ENCODE measurements around the gene ISLR2.
"Not testable (repeated sequence)": the region's sequence is repeated elsewhere in the genome, so short reads cannot be mapped to it uniquely, and the experiment has no call there.

Gene ISLR2

DNA sequence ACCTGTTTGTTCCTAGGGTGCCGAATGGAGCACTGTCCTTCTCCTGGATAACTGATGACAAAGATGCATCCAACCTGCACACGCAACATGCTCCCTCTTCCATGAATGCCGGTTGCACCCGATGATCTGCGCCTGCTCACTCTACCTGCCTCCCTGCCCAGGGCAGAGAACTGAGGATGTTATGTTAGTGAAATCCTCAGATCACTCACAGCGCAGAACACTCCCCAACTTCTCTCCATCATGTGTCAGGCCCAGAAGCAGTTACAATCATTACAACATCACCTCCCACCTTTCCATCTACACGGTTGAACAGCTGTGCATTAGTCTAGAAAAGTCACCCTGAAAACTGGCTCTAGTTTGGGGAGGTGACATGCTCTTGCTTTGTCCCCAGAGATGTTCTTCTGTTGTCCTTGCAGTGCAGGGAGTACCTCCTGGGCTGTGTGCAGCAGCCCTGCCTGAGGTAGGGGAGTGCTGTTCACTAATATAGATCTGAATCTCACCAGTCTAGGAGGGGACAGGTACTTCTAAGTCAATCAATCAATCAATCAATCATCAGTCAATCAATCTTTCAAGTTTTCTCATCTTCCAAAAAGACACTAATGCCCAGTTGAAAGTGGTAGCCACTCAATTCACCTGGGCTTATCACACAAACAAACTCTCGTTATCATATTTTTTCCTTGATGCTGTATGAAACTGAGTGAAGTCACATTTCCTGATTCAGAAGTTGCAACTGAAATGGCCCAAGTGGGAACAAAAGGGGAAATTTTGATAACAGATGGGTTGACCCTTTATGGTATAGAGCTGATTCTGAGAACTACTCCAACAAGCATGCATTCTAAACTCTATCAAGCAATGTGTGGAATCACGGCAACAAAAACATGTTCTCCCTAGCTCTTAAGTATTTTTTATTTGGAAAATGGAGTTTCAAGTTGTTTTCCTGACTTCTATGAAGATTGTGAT is 27.8 kb downstream of the ISLR2 start:
- no peak for DNase-seq (ENCODE audit: low spot score)

DNA sequence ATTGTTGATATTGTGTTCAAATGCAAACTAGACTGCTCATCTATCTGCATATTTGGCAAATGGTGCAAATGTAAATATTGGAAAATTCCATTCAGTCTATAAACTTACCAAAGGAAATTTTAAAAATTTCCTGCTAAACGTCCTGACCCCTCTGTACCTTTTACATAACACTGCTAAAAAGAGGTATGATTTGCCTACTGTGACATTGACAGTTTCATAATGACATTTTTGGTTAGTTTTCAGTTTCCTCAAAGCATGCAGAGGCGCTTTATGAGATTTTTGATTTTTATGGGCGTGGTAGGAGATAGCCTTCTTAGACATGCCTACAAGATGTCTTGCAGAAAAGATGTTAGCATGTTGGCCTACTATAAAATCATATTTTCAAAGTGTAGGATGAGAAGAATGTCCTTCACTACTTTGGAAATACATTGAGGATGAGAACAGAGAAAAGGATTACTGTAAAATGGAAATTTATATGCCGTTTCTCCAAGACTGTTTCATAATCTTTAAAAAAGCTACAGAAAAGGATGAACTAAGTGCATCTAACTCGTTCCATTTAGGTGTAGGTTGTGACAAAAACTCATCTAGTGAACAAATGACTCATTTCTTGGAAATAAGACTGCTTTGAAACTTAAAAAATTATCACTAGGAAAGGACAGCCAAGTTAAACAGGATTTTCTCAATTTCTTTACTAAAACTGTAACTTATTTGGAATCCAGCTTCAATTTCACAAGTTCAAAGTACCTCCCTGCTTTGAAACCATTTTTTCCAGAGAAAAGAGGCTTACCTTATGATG is 28.7 kb downstream of the ISLR2 start:
- no peak for DNase-seq (ENCODE audit: low spot score)

DNA sequence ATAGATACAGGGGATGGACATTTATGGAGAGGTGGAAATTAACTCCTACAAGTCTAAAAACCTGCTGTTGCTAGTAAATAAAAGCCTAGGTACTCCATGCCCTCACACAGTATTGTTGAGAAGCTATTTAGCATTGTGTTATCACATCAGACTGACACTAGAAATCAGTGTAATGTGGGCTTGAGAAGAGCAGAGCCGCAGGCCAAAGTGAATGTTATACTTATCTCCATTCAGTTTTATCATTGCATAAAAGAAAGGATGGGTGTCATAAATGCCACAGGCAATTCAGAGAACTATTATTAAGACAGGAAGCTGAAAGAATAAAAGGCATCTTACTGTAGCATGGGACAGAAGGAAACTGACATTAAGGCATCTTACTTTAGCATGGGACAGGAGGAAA is 29.4 kb downstream of the ISLR2 start:
- DNase-seq (ENCODE audit: low spot score): no peak

DNA sequence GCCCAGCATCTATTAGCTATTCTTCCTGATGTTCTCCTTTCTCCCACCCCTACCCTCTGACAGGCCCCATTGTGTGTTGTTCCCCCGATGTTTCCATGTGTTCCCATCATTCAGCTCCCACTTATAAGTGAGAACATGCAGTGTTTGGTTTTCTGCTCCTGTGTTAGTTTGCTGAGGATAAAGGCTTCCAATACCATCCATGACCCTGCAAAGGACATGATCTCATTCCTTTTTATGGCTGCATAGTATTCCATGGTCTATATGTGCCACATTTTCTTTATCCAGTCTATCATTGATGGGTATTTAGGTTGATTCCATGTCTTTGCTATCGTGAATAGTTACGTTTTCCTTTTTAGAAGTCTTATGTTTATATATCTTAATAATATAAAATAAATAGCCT is 30.0 kb downstream of the ISLR2 start:
- DNase-seq (ENCODE audit: low spot score): not testable (repeated sequence)

DNA sequence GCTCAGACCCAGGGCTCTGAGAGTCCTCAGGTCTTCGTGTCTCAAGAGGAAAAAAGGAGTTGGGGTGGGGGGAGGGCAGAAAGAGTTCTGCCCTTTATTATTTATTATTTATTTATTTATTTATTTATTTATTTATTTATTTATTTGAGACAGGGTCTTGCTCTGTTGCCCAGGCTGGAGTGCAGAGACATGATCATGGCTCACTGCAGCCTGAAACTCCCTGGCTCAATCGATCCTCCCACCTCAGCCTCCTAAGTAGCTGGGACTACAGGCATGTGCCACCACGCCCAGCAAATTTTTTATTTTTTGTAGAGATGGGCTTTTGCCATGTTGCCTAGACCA is 31.8 kb downstream of the ISLR2 start:
- DNase-seq (ENCODE audit: low spot score): not testable (repeated sequence)

DNA sequence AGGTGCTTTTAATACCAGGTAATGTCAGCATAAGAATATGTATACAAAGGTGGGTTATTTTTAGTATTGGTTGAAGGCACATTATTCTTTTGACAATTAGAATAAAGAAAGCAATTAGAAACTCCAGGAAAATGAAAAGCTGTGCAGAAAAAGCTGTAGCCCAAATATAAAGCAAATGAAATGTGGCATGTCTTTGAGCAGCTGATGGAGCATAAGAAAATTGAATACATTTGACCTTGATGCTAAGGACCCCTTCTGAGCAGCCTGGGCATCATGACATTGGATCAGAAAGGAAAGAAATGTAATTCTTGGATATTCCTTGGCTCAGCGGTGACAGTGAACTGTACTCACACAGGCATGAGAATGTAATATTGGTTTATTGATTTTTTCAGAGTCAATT is 35.1 kb downstream of the ISLR2 start:
- DNase-seq (ENCODE audit: low spot score): no peak

DNA sequence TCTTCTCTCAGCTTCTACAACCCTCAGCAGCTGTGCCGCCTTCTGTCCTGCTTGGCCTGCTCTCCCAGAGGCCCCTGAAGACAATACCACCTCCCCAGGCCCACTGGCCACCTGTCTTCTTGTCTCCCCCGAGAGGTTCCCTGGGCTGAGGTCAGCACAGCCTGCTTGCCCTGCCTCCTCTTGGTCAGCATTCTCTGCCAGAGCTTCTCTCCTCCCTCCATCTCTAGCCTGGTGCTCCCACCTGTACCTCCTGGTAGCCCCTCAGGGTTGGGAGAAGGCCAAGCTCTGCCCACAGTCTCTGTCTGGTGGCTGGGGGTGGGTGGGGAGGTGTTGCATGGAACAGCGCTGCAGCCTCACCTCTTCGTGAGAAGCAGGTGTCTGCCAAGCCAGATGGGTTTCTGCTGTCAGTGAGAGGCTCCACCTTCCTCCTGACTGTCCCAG is 37.5 kb downstream of the ISLR2 start:
- DNase-seq (ENCODE audit: low spot score): no peak

DNA sequence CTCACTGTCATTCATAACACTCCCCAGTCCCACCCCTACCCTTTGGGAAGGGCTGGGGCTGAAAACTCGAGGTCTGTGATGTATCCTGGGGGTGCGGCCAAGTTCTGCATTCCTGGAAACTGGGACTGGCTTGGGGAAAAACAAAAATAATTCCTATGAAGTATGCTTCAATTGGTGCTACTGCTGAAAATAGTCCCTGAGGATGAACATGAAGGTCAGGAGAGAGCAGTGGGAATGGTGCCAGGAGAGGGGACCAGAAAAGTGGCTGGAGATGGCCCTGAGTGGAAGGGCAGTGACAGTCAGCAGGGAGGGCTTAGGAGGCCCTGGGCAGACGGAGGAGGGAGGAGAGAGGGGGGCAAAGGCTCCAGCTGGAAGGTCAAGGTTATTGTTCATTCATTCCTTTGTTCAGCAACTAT is 38.3 kb downstream of the ISLR2 start:
- DNase-seq (ENCODE audit: low spot score): no peak

DNA sequence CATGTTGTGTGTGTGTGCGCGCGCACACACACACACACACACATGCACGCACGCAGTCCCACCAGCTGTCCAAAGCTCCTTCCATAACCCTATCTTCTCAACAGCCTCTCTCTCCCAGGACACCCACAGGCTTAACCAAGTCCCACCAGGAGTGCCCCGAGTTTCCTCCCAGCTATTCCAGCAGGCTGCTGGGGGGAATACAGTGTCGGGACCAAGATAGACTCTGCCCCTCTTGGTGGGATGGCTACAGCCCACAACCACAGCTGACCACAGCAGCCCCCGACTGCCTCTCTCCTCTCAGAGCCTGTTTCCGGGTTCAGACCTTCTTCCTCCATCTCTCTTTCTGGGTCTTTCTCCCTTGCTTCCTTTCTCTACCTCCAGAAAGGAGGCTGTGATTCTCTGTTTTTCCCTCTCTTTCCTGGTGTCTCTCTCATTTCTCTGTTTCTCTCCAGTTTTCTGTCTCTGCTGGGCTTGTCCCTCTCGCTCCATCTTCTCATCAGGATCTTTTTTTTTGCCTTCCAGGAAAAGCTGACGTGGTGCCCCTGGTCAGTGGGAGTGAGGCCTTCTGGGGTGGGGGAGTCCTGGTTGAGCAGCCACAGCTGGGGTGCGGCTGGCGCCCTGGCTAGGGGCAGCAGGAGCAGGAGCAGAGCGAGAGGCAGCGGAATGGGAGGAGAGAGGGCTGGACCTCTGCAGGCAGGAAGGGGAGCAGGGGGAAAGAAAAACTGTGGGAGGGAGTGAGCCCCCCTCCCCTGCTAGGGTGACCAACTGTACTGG is 39.9 kb downstream of the ISLR2 start:
- DNase-seq (ENCODE audit: low spot score): no peak

DNA sequence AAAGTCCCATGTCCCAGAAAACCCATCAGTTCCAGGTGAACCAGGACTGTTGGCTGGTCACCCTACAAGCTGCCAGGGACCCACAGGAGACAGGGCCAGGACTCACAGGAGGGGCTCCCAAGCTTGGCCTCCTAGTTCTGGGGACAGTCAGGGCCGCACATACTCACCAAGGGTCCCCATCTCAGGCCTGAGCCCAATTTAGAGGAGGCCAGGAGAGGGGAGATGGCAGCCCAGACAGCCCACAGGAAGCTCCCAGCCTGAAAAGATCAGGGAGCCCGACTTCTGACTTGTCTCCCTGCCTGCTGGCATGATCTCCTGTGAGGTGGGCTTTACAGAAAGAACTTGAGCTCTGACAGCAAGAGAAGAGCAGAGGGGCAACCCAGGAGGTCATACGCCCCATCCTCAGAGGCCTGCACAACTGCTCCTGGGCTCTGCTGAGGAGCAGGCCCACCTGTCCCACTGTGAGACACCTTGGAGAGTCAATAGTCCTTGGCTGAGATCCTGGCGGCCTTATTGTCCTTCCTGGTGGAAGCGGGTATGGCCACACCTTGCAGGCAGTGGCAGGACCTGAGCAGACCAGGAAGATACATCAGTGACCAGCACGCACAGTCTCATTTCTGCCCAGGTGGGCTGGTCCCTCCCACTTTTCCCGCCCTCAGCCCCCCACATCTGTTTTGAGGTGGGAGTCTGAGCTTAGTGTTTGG is 40.6 kb downstream of the ISLR2 start:
- DNase-seq (ENCODE audit: low spot score): no peak

DNA sequence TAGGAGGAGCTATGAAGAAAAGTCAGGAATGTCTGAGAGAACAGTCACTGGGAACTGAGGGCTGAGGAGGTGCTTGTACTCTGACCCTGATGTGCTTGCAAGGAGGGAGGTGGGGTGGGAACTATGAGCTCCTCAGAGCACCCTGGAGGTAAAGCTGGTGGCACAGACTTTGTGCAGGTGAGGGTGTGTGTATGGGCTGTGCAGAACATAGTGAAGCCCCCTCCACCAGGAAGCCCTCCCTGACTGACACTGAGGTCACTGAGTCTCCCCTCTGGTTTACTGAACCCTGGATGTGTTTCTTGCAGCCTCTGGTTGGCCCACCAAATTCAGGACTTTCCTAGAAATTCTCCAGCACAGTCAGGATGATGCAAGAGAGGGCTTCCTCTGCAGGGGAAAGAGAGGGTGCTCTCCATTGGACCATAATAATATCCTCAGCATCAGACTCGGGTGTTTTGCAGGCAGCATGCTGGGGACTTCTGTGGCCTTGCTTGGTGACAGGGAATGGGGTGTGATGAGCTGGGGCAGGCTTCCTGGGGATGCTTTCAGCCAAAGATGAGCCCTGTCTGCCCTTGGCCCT is 41.7 kb downstream of the ISLR2 start:
- DNase-seq (ENCODE audit: low spot score): no peak

DNA sequence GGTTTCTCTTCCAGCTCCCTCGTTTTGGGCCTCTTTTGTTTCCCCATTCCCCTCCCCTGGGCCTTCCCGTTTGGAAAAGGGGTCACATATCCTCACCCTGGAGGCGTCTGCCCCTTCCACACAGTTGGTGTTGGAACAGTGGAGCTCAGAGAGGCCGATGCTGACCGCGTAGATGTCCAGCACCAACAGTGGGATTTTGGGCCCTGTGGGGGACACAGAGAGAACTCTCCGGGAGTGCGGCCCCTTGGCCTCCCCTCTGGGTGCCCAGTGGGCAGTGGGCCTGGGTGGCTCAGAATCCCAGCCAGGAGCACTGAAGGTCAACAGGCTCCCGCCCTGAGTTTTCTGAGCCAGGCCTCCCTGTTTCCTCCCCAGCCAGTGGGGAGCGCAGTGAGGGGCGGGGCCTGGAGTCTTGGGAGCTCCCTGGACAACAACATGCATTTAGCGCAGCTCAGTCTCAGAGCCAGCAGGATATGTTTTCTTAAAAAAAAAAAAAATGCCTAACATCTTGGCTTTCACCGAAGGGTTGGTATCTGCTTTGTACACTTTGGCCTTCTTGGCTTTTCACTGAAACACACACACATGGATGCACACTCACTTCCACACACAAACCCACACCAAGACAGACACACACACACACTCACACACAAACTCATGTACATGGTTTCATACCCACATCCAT is 42.5 kb downstream of the ISLR2 start:
- no peak for DNase-seq (ENCODE audit: low spot score)

DNA sequence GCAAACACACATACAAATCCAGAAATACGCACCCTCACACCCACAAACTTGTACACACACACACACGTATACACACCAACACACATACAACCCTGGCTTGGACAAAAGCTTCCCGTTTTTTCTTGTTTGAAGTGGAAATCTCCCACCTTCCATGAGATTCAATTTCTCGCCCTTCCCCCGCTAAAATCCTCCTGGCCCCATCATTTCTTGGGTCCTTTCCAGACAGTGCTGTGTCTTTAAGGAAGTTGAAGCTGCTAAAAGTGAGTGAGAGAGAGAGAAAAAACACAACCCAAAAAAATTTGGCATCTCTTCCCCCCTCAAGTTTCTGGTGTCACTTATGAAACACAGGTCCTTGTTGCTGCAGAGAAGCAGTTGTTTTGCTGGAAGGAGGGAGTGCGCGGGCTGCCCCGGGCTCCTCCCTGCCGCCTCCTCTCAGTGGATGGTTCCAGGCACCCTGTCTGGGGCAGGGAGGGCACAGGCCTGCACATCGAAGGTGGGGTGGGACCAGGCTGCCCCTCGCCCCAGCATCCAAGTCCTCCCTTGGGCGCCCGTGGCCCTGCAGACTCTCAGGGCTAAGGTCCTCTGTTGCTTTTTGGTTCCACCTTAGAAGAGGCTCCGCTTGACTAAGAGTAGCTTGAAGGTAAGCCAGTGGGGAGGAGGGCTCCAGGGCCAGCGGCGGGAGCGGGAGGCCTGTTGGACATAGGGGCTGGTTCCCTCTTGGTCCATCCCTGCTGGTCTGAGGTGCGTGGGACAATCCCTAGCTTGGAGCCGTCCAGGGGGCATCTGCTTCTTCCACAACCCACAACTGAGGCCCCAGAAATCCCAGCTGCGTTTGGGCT is 43.2 kb downstream of the ISLR2 start, which contains the start of gene ISLR:
Gene ISLR, plus strand, starts transcription at position 331 of the 839 bp plus-strand sequence. CDS start 1,149 bp downstream, outside the sequence.
- DNase-seq (ENCODE audit: low spot score): no peak

DNA sequence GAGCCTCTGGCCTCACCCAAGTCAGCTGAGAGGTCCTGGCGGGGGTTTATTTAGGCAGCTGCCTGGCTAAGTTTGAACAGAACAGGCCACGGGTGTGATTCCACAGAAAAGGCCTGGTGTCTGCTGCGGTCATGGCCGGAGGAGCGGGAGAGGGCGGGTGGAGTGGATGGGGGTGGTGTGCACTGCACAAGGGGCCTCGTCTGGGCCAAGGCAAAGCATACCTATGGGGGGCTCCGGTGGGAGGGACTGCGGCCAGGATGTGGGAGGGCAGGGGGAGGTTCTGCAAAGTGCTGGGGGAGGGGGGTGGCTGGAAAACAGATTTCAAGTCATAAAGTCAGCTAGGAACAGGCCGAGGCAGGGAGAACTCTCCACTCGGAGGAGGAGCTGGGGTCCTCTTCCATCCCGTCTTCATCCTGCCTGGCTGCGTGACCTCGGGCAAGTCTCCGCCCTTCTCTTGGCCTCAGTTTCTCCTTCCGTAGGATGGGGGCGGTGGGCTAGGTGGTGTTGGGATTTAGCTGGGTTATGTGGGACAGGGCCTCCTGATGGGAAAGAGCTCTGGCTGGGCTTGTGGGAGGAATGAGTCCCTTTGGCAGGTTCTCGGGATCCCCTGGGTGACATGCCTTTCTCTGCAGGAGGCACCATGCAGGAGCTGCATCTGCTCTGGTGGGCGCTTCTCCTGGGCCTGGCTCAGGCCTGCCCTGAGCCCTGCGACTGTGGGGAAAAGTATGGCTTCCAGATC is 44.0 kb downstream of the ISLR2 start:
- DNase-seq (ENCODE audit: low spot score): no peak

DNA sequence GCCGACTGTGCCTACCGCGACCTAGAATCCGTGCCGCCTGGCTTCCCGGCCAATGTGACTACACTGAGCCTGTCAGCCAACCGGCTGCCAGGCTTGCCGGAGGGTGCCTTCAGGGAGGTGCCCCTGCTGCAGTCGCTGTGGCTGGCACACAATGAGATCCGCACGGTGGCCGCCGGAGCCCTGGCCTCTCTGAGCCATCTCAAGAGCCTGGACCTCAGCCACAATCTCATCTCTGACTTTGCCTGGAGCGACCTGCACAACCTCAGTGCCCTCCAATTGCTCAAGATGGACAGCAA is 44.5 kb downstream of the ISLR2 start:
- DNase-seq (ENCODE audit: low spot score): no peak

DNA sequence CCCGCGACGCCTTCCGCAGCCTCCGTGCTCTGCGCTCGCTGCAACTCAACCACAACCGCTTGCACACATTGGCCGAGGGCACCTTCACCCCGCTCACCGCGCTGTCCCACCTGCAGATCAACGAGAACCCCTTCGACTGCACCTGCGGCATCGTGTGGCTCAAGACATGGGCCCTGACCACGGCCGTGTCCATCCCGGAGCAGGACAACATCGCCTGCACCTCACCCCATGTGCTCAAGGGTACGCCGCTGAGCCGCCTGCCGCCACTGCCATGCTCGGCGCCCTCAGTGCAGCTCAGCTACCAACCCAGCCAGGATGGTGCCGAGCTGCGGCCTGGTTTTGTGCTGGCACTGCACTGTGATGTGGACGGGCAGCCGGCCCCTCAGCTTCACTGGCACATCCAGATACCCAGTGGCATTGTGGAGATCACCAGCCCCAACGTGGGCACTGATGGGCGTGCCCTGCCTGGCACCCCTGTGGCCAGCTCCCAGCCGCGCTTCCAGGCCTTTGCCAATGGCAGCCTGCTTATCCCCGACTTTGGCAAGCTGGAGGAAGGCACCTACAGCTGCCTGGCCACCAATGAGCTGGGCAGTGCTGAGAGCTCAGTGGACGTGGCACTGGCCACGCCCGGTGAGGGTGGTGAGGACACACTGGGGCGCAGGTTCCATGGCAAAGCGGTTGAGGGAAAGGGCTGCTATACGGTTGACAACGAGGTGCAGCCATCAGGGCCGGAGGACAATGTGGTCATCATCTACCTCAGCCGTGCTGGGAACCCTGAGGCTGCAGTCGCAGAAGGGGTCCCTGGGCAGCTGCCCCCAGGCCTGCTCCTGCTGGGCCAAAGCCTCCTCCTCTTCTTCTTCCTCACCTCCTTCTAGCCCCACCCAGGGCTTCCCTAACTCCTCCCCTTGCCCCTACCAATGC is 45.1 kb downstream of the ISLR2 start:
- no peak for DNase-seq (ENCODE audit: low spot score)

DNA sequence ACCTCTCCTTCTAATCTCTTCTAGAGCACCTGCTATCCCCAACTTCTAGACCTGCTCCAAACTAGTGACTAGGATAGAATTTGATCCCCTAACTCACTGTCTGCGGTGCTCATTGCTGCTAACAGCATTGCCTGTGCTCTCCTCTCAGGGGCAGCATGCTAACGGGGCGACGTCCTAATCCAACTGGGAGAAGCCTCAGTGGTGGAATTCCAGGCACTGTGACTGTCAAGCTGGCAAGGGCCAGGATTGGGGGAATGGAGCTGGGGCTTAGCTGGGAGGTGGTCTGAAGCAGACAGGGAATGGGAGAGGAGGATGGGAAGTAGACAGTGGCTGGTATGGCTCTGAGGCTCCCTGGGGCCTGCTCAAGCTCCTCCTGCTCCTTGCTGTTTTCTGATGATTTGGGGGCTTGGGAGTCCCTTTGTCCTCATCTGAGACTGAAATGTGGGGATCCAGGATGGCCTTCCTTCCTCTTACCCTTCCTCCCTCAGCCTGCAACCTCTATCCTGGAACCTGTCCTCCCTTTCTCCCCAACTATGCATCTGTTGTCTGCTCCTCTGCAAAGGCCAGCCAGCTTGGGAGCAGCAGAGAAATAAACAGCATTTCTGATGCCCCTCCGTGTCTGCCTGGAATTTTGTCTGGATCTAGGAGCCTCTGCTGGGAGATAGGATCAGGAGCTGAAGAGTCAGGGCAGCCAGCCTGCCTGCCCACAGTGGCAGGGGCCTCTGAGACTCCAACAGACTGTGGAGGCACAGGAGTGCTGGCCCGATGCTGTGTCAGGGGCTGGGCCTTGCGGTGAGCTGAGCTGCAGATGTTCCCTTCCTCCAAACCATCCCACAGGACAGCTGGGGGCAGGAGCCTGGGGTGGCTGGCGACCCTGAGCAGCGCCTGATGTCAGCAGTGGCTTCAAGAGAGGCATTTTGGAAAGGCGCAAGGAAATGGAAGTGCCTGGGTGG is 46.2 kb downstream of the ISLR2 start:
- no peak for DNase-seq (ENCODE audit: low spot score)

All from kidney capillary endothelial cell (primary cell).